Stimulated activated naive B cell treated with anti-CD40 and anti-IgM and Interleukin-4, amounts not matched to agents 10 μg/mL and 1 μg/mL and 100 μg/mL, for 72 hours (primary cell): Measurements from ENCODE around the gene TAX1BP1.
"Not testable (repeated sequence)": the region's sequence is repeated elsewhere in the genome, so short reads cannot be mapped to it uniquely, and the experiment has no call there.

Source experiments
- ATAC-seq, 2 donors: fragments of 150-1000 bp; cut with Tn5 transposase; replicated peaks; 2 replicates each; pipeline ENCODE4 v1.10.0; 2021; ENCODE audit warnings: moderate library complexity in 1 of 2
- DNase-seq: peaks from one replicate; pipeline ENCODE4 v3.0.0; 2021
- H3K27ac Mint-ChIP-seq: one replicate; pipeline ENCODE4 v1.8.0; 2022; ENCODE audit warnings: mild to moderate bottlenecking, mixed read lengths
- H3K27me3 Mint-ChIP-seq, 2 donors: one replicate each; pipeline ENCODE4 v1.8.0; 2022; ENCODE audit warnings: mixed read lengths in 2 of 2
- H3K36me3 Mint-ChIP-seq, 2 donors: one replicate each; pipeline ENCODE4 v1.8.0; 2022; ENCODE audit warnings: mixed read lengths in 2 of 2, mild to moderate bottlenecking in 1 of 2
- H3K4me1 Mint-ChIP-seq, 2 donors: one replicate each; pipeline ENCODE4 v1.8.0; 2022; ENCODE audit warnings: mixed read lengths in 2 of 2, mild to moderate bottlenecking in 1 of 2
- H3K4me3 Mint-ChIP-seq, 2 donors: one replicate each; pipeline ENCODE4 v1.8.0; 2022; ENCODE audit warnings: mild to moderate bottlenecking in 2 of 2, mixed read lengths in 2 of 2, moderate library complexity in 1 of 2
- H3K9me3 Mint-ChIP-seq, 2 donors: one replicate each; pipeline ENCODE4 v1.8.0; 2022; ENCODE audit warnings: mixed read lengths in 2 of 2, mild to moderate bottlenecking in 1 of 2

Gene TAX1BP1

DNA sequence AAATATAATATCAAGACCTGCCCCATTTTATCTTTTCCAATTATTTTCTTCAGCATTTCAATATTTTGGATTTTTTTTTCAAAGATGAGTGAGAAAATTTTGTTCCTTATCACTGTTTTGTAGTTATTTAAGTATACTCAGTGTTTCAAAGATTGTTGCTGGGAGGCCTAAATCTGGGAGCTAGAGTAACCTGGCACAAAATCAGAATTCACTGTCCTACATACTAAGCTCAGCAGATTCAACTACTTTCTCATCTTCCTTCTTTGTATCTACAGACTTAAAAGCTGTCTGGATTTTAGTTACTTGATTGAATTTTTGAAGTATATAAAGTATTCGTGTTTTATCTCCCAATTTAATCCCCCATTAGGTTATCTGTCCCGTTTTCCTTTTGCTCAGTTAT is 85.9 kb downstream of the TAX1BP1 start:
- ATAC-seq, result no peak

DNA sequence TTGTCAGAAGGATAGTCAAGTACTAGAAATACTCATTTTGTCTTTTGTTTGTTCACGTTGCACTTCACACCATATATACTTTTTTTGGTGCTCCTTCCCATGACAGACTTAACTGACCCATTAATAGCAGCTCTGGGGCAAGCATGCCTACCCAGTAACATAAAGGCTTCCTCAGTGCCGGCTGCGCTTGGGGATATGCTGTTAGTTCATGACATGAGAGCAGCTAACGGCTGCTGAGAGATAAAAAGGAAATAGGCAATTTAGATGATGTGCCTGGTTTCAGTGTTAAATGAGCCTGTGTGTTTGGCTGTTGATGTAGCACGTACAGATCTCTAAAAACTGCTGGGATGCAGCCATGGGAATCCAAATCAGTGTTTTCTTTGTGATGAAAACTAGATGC is 86.4 kb downstream of the TAX1BP1 start:
- DNase-seq (no peak), ATAC-seq (no peak)
- Mint-ChIP-seq H3K36me3 (peaks cover 14 to 16% of the 10 kb centered on the region in 2 donors), H3K9me3 (no peaks in the 10 kb centered on the region), H3K27me3 (no peaks in the 10 kb centered on the region), H3K27ac (peak overlapping the region; percentile 22), H3K4me1 (no peaks in the 10 kb centered on the region), H3K4me3 (no peak overlapping the region)

More for the DNA sequence above, 85.9 kb downstream of the TAX1BP1 start:
- H3K27ac Mint-ChIP-seq, result no peak overlapping the region
- no peaks in the 10 kb centered on the region for H3K9me3 Mint-ChIP-seq
- H3K4me3 Mint-ChIP-seq, result no peak overlapping the region
- H3K4me1 Mint-ChIP-seq, result no peaks in the 10 kb centered on the region
- peaks cover 14 to 16% of the 10 kb centered on the region in 2 donors for H3K36me3 Mint-ChIP-seq
- H3K27me3 Mint-ChIP-seq, result no peaks in the 10 kb centered on the region
- DNase-seq, result no peak

DNA sequence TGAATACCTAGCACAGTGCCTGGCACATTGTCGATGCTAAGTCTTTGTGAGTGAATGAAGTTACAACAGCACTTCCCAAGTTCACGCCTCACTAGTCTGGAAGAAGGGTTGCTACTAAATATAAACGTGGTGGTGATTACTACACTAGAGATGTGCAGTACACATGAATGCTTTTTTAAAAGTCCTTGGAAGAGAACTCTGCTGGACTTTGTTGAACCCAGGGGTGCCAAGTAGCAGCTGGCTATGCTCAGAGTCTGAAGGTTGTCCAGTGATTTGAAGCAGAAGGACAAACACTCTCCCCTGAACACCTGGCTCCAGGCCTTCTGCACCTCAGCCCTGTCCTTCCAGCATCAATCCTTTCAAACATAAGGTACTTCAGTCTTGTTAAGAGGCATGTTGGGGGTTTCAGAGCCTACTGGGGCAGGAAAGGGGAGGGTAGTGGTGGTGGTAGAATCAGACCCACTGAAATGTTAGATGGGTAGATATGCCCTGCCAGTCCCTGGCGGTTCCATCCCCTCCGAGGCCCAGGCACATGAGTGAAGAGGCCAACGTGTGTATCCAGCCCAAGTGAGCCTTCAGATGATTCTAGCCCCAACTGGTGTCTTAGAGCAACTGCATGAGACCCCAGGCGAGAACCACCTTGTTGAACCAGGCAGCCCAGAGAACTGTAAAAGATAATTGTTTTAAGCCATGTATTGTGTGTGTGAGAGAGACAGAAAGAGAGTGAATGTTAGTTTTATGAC is 94.4 kb downstream of the TAX1BP1 start:
- H3K4me1 Mint-ChIP-seq, result peaks cover 5 to 6% of the 10 kb centered on the region in 2 donors
- H3K36me3 Mint-ChIP-seq, result peaks cover 29 to 46% of the 10 kb centered on the region in 2 donors
- H3K9me3 Mint-ChIP-seq, result no peaks in the 10 kb centered on the region
- no peak overlapping the region for H3K4me3 Mint-ChIP-seq
- H3K27me3 Mint-ChIP-seq, result no peaks in the 10 kb centered on the region
- H3K27ac Mint-ChIP-seq, result peak overlapping the region; percentile 57
- DNase-seq, result no peak
- no peak for ATAC-seq

DNA sequence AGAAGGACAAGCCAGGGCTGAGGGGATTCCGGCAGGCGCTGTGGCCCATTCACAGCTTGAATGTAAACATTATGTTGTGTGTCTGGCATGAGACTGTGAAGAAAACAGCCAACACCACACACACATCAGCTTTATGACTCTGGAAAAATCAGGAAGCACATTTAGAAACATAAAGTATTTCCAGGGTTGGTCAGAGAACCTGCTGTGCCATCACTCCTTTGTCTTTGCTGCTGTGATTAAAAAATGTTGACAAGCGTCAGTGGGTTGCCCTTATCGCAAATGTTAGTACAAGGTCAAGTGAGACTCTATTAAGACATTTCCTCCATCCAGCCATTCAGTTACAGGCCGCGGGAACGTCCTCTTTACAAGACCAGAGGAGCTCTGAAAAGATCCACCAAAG is 95.4 kb downstream of the TAX1BP1 start:
- Mint-ChIP-seq H3K36me3 (peaks cover 29 to 54% of the 10 kb centered on the region in 2 donors), H3K4me1 (peaks cover 5 to 6% of the 10 kb centered on the region in 2 donors), H3K4me3 (no peak overlapping the region), H3K9me3 (no peaks in the 10 kb centered on the region), H3K27me3 (no peaks in the 10 kb centered on the region), H3K27ac (peak overlapping the region; percentile 20)
- ATAC-seq (no peak), DNase-seq (no peak)

DNA sequence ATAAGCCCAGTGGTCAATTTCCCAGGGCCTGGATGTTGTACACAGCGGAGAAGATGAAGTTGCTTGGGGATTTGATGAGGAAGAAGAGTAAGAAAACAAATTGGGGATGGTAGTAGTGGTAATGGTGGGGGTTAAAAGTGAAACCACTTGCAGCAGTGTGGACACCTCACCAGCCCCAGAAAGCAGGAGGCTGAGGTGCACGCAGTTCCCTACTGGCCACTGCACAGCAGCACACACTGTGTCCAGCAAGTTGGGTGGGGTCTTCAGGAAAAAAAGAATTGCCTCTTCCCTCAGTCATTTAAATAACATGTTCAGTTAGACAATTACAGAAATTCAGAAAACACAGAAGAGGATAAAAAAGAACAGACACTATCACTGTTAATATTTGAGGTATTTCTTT is 96.6 kb downstream of the TAX1BP1 start:
- Mint-ChIP-seq H3K27ac (no peak overlapping the region), H3K36me3 (peaks cover 34 to 62% of the 10 kb centered on the region in 2 donors), H3K4me3 (no peak overlapping the region), H3K9me3 (no peaks in the 10 kb centered on the region), H3K27me3 (no peaks in the 10 kb centered on the region), H3K4me1 (peaks cover 6 to 7% of the 10 kb centered on the region in 2 donors)
- DNase-seq (no peak), ATAC-seq (no peak)

DNA sequence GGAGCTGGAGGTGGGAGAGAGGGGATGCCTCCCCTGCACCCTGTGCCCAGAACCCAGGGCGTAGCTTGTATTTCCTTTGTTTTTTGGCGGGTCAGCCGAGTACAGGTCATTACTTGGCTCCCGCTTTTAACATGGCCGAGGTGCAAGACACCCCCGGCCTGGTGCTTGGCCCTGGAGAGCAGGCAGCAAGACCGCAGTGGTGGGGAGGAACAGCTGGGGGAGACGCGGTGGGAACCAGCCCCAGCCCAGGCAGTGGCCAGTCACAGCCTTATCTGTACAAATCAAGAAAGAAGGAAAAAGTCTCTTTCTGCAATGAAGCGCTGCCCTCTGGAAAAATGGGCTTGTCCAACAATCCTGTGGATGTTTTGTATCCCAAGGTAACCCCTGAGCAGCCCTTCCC is 99.1 kb downstream of the TAX1BP1 start:
- peaks cover 34 to 56% of the 10 kb centered on the region in 2 donors for H3K36me3 Mint-ChIP-seq
- H3K4me3 Mint-ChIP-seq, result no peak overlapping the region
- H3K27me3 Mint-ChIP-seq, result no peaks in the 10 kb centered on the region
- DNase-seq (no peak), ATAC-seq (no peak)
- no peaks in the 10 kb centered on the region for H3K9me3 Mint-ChIP-seq
- H3K4me1 Mint-ChIP-seq, result peaks cover 6 to 7% of the 10 kb centered on the region in 2 donors
- H3K27ac Mint-ChIP-seq, result no peak overlapping the region

DNA sequence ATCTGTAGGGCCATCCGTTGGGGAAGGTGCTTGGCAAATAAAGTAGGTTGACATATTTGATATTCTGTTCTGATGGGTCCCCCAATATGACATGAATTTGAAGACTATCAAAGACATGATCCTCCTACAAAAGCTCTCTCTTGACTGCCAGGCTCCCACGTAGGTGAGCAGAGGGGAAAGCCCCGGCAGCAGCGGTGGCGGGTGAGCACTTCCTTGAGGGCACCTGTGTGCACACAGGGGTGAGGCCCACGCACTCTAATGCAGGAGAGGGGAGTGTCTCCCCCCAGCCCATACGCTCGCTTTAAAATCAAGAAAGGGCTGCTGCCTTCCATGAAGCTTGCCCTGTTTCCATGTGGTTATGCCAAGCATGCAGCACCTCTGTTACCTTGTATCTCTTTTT is 100.4 kb downstream of the TAX1BP1 start:
- ATAC-seq (no peak), DNase-seq (no peak)
- H3K27me3 Mint-ChIP-seq, result no peaks in the 10 kb centered on the region
- H3K27ac Mint-ChIP-seq, result peak overlapping the region; percentile 28
- H3K4me3 Mint-ChIP-seq, result no peak overlapping the region
- peaks cover 28 to 46% of the 10 kb centered on the region in 2 donors for H3K36me3 Mint-ChIP-seq
- H3K9me3 Mint-ChIP-seq, result no peaks in the 10 kb centered on the region
- peaks cover 3 to 6% of the 10 kb centered on the region in 2 donors for H3K4me1 Mint-ChIP-seq

DNA sequence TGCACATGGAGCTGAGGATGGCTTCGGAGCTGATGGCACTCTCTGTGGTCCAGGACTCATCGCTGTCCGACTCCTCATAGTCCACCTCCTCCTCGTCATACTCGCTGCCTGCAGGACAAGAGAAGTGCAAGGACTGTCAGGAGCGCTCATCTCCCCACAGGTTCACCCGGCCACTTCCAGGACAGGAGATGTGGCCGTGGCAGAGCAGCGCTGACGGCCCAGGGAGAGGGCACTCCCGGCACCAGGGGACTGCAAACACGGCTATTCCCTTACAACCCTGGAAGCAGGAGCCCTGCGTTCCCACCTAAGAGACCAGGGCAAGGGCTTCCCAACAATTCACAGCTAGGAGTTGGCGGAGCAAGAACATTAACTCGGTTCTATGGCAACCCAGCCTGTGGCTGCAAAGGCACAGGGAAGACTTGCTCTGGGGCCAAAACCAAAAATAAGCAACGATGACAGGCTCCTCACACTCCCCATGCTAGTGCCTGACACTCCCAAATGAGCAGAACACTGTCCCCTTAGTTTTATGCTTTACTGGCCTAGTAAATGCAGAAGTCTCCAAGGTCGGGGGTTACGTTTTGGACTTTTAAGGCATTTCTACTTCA is 100.9 kb downstream of the TAX1BP1 start:
- Mint-ChIP-seq H3K4me1 (peaks cover 3 to 6% of the 10 kb centered on the region in 2 donors), H3K4me3 (no peak overlapping the region), H3K36me3 (peaks cover 29 to 48% of the 10 kb centered on the region in 2 donors), H3K27ac (no peak overlapping the region), H3K27me3 (no peaks in the 10 kb centered on the region), H3K9me3 (no peaks in the 10 kb centered on the region)
- DNase-seq (no peak), ATAC-seq (no peak)

DNA sequence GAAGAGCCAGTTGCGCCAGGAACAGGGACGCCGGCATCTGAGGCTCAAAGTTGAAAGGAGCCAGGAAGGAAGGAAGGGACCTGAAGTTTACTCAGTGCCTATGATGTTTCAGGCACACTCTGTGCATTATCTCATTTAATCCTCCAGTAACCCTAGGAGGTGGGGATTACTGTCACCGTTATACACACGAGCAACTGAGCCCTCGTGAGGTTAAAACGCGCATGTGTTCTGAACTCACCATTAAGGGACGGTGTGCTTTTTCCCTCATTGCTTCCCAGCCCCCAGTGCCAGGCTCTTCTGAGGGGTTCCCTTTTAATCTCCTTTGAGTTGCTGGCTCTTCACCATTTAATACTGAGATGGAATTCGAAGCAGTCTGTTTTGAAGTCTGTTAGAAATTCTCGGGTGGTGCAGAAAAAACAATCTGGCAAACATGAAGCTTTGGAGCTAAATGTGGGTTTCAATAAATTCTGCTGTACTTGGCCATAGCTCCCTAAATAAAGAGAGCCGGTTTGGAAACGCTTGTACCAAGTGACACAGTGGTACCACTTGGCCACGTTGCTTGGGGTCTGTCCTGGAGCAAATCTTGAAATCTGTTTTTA is 102.2 kb downstream of the TAX1BP1 start:
- ATAC-seq, result no peak
- Mint-ChIP-seq H3K27ac (no peak overlapping the region), H3K9me3 (no peaks in the 10 kb centered on the region), H3K4me1 (peaks cover 0 to 3% of the 10 kb centered on the region in 2 donors), H3K4me3 (no peak overlapping the region), H3K36me3 (peaks cover 24 to 39% of the 10 kb centered on the region in 2 donors), H3K27me3 (no peaks in the 10 kb centered on the region)
- no peak for DNase-seq

DNA sequence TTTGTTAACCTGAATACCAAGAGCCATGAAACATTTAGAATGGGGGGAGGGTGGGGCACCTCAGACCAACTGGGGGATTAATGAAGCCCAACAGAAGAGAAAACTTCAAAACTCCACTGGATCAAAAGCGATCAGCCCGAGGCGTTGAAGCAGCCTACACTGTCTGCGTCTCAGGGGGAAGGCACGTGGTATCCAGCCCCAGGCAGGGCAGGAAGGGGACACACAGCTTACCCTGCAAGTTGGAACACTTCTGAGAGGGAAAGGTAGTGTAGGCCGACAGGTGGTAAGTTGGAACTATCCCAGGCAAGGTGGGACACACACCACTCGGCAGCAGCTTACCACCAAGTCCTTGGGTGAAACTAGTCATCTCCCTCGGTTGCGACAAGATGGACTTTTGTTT is 102.9 kb downstream of the TAX1BP1 start:
- DNase-seq, result no peak
- no peak for ATAC-seq
- Mint-ChIP-seq H3K9me3 (no peaks in the 10 kb centered on the region), H3K27me3 (no peaks in the 10 kb centered on the region), H3K4me1 (peaks cover 0 to 3% of the 10 kb centered on the region in 2 donors), H3K27ac (peak overlapping the region; percentile 42), H3K4me3 (no peak overlapping the region), H3K36me3 (peaks cover 25 to 37% of the 10 kb centered on the region in 2 donors)

DNA sequence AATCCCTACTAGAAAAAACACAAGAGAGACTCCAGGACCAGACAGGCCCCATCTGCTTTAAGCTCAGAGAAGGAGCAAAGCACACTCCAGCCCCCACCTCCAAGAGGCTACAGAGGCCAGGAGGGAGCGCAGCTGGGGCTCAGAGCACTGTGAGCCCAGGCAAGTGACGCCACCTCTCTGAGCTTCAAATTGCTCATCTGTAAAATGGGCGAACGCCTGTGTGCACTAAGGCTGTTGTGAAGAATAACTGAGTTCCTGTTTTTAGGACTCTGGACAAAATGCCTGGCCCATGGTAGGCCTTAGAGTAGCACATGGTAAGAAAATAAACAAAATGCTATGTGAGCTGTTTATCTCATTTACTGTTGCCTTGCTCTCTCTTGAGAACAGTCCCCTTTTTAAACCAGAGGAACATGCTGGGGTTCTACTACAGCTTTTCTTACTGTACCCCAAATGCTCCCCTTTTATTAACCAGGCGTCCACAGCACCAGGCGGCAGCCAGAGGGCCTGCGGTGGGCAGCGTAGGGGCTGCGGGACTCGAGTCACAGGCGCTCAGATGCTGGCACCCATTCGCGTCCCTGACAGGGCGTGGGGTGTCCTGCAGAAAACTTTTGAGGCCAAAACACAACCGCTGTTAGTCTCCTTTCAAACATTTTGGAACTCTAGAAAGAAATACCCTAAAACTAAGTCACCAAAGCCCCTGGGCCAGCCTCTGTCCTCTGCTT is 103.8 kb downstream of the TAX1BP1 start:
- Mint-ChIP-seq H3K27me3 (no peaks in the 10 kb centered on the region), H3K4me3 (no peak overlapping the region), H3K36me3 (peaks cover 21 to 31% of the 10 kb centered on the region in 2 donors), H3K9me3 (no peaks in the 10 kb centered on the region), H3K4me1 (peaks cover 0 to 3% of the 10 kb centered on the region in 2 donors), H3K27ac (no peak overlapping the region)
- DNase-seq, result no peak
- ATAC-seq, result no peak

DNA sequence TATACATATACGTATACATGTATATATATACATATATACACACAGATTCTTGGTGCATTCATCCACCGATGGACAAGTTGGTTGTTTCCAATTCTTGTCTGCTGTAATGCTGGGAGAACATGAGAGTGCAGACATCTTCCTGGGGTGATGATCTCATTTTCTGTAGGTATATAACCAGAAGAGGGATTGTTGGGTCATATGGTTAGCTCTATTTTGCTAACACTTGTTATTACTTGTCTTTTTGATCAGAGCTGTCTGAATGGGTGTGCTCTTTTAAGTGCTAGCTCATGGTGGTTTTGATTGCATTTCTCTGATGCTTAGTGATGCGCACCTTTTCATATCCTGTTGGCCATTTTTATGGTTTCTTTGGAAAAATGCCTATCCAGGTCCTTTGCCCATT is 106.4 kb downstream of the TAX1BP1 start:
- Mint-ChIP-seq H3K4me1 (peaks cover 0 to 2% of the 10 kb centered on the region in 2 donors), H3K4me3 (no peak overlapping the region), H3K36me3 (peaks cover 15 to 19% of the 10 kb centered on the region in 2 donors), H3K9me3 (no peaks in the 10 kb centered on the region), H3K27me3 (no peaks in the 10 kb centered on the region), H3K27ac (no peak overlapping the region)
- ATAC-seq, result no peak
- no peak for DNase-seq

DNA sequence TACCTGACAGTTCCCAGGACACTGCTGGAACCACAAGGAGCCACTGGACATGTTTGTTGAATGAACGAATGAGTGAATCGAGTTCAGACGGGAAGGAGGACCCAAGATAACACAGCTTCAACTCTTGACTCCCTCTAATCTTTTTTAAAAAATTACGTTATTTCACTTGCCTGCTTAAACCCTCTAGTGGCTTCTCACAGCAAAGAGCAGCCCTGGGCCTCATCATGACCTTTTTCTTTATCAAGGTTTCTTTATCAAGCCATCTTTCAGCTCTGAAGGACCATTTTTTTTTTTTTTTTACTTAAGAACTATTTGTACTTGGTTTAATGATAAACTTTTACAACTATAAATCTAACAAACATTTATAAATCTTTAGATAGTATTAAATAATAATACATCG is 110.6 kb downstream of the TAX1BP1 start:
- DNase-seq, result no peak
- no peak overlapping the region for H3K27ac Mint-ChIP-seq
- ATAC-seq, result no peak
- peaks cover 0 to 3% of the 10 kb centered on the region in 2 donors for H3K9me3 Mint-ChIP-seq
- peaks cover 25 to 41% of the 10 kb centered on the region in 2 donors for H3K36me3 Mint-ChIP-seq
- H3K27me3 Mint-ChIP-seq, result no peaks in the 10 kb centered on the region
- peaks cover 2 to 10% of the 10 kb centered on the region in 2 donors for H3K4me1 Mint-ChIP-seq
- H3K4me3 Mint-ChIP-seq, result no peak overlapping the region

DNA sequence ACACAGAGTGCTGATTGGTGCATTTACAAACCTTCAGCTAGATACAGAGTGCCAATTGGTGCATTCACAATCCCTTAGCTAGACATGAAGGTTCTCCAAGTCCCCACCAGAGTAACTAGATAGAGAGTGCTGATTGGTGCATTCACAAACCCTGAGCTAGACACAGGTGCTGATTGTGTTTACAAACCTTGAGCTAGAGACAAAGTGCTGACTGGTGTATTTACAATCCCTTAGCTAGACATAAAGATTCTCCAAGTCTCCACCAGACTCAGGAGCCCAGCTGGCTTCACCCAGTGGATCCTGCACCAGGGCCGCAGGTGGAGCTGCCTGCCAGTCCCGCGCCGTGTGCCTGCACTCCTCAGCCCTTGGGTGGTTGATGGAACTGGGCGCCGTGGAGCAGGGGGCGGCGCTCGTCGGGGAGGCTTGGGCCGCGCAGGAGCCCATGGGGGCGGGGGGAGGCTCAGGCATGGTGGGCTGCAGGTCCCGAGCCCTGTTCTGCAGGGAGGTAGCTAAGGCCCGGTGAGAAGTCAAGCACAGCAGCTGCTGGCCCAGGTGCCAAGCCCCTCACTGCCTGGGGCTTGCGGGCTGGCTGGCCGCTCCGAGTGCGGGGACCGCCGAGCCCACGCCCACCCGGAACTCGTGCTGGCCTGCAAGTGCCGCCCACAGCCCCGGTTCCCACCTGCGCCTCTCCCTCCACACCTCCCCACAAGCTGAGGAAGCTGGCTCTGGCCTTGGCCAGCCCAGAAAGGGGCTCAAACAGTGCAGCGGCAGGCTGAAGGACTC is 116.9 kb downstream of the TAX1BP1 start:
- not testable (repeated sequence) for H3K27ac Mint-ChIP-seq, H3K4me3 Mint-ChIP-seq, DNase-seq, H3K27me3 Mint-ChIP-seq, H3K9me3 Mint-ChIP-seq, ATAC-seq
- peaks cover 3 to 27% of the 10 kb centered on the region in 2 donors for H3K4me1 Mint-ChIP-seq
- peaks cover 52 to 70% of the 10 kb centered on the region in 2 donors for H3K36me3 Mint-ChIP-seq
